ENCODE data around the gene TNNT1.

- TF ChIP-seq POLR2A (IDR thresholded peaks at IDR 0.05; ENCODE audit: low read length), result no peak
- no peak for TF ChIP-seq GATA1 (IDR thresholded peaks at IDR 0.05; ENCODE audit: low read depth, low read length)
Measured at GRCh38 chr19:55178781-55179599, 30.0 kb upstream of the TNNT1 start.
